Measurements from ENCODE around the gene SH3RF2.

- TF ChIP-seq HDAC2 (IDR thresholded peaks at IDR 0.05), result no peak
- no peak for TF ChIP-seq EGR1 (IDR thresholded peaks at IDR 0.05; ENCODE audit: borderline replicate concordance in 1 of 2, low read depth in 2 of 2, low read length in 2 of 2)
- TF ChIP-seq SRF (IDR thresholded peaks at IDR 0.05; ENCODE audit: low read depth in 2 of 2, low read length in 2 of 2), result no peak
- no peak for TF ChIP-seq CEBPB (IDR thresholded peaks at IDR 0.05; ENCODE audit: borderline replicate concordance in 1 of 2, low read depth in 2 of 2, low read length in 2 of 2)
- TF ChIP-seq SUZ12 (IDR thresholded peaks at IDR 0.05; ENCODE audit: unreplicated experiment), result no peak
- TF ChIP-seq FOXK2 (IDR thresholded peaks at IDR 0.05), result no peak
- TF ChIP-seq CTCF (IDR thresholded peaks at IDR 0.05 in 2 of 3, conservative IDR thresholded peaks at IDR 0.05 in 1 of 3; ENCODE audit: control insufficient read depth in 2 of 3, extremely low read depth in 1 of 3, insufficient read depth in 1 of 3, low read depth in 3 of 3, low read length in 3 of 3), result no peak
- TF ChIP-seq MAX (IDR thresholded peaks at IDR 0.05; ENCODE audit: low read depth, low read length), result no peak
- no peak for TF ChIP-seq EZH2 (IDR thresholded peaks at IDR 0.05; ENCODE audit: borderline replicate concordance, control insufficient read depth, low read depth, low read length)
- no peak for TF ChIP-seq SP1 (IDR thresholded peaks at IDR 0.05; ENCODE audit: low read depth, low read length)
- no peak for TF ChIP-seq TAF1 (IDR thresholded peaks at IDR 0.05; ENCODE audit: borderline replicate concordance, low read depth, low read length)
- no peak for TF ChIP-seq IRF3 (IDR thresholded peaks at IDR 0.05)
Observed at GRCh38 chr5:145957388-145957787, 21.0 kb downstream of the SH3RF2 start.

Measured in GM12878 (cell line).